GM23248 (cell line): ENCODE measurements around the gene PADI1. TPM values are rescaled to one million over a fixed set of nuclear protein-coding genes. Genes with fewer than 3 reads are reported as not detected.

Source experiments
- DNase-seq: peaks from one replicate; pipeline ENCODE4 v3.0.0-alpha.2; 2015
- H2AFZ ChIP-seq: fragments of 200-600 bp; sonication (generic); 2 replicates; pipeline ENCODE4 v1.6.1; 2016; ENCODE audit warnings: antibody characterized with exemption
- H3F3A ChIP-seq: fragments of 200-600 bp; sonication (generic); 2 replicates; pipeline ENCODE4 v1.6.1; 2016; ENCODE audit warnings: mild to moderate bottlenecking, antibody characterized with exemption, mixed run types; ENCODE audit not compliant: insufficient read depth
- H3K27ac ChIP-seq: fragments of 200-600 bp; sonication (generic); 2 replicates; pipeline ENCODE4 v1.5.1; 2016; ENCODE audit warnings: mild to moderate bottlenecking
- H3K27me3 ChIP-seq: fragments of 200-600 bp; sonication (generic); replicated peaks from 2 replicates; pipeline ENCODE4 v1.6.1; 2016; ENCODE audit warnings: mild to moderate bottlenecking; ENCODE audit not compliant: insufficient read depth
- H3K36me3 ChIP-seq: fragments of 200-600 bp; sonication (generic); 2 replicates; pipeline ENCODE4 v1.6.1; 2016; ENCODE audit warnings: low read depth, mild to moderate bottlenecking
- H3K4me1 ChIP-seq: fragments of 200-600 bp; sonication (generic); 2 replicates; pipeline ENCODE4 v1.6.1; 2016; ENCODE audit warnings: mild to moderate bottlenecking; ENCODE audit not compliant: insufficient read depth
- H3K4me2 ChIP-seq: fragments of 200-600 bp; sonication (generic); one replicate; pipeline ENCODE4 v1.6.1; 2016; ENCODE audit warnings: mild to moderate bottlenecking; ENCODE audit not compliant: unreplicated experiment
- H3K4me3 ChIP-seq: fragments of 200-600 bp; sonication (generic); 2 replicates; pipeline ENCODE4 v1.5.1; 2016; ENCODE audit warnings: mild to moderate bottlenecking
- H3K79me2 ChIP-seq: fragments of 200-600 bp; sonication (generic); 2 replicates; pipeline ENCODE4 v1.6.1; 2016; ENCODE audit warnings: mild to moderate bottlenecking; ENCODE audit not compliant: insufficient read depth
- H3K9ac ChIP-seq: fragments of 200-600 bp; sonication (generic); 2 replicates; pipeline ENCODE4 v1.6.1; 2016; ENCODE audit warnings: mild to moderate bottlenecking
- H3K9me2 ChIP-seq: fragments of 200-600 bp; sonication (generic); 2 replicates; pipeline ENCODE4 v1.6.1; 2016; ENCODE audit warnings: mixed run types, mild to moderate bottlenecking, moderate library complexity; ENCODE audit not compliant: insufficient read depth
- H3K9me3 ChIP-seq: fragments of 200-600 bp; sonication (generic); one replicate; pipeline ENCODE4 v1.6.1; 2017; ENCODE audit warnings: low read depth
- H4K20me1 ChIP-seq: fragments of 200-600 bp; sonication (generic); 2 replicates; pipeline ENCODE4 v1.6.0; 2016; ENCODE audit not compliant: insufficient read depth
- EZH2 ChIP-seq: fragments of 200-600 bp; sonication (generic); IDR thresholded peaks from 2 replicates; pipeline ENCODE4 v1.6.1; 2018; ENCODE audit warnings: antibody characterized with exemption, mild to moderate bottlenecking; ENCODE audit not compliant: insufficient read depth, poor library complexity, severe bottlenecking
- EZH2phosphoT487 ChIP-seq: fragments of 200-600 bp; sonication (generic); IDR thresholded peaks from 2 replicates; pipeline ENCODE4 v1.6.1; 2018; ENCODE audit warnings: antibody characterized with exemption, moderate library complexity, mild to moderate bottlenecking, low read depth; ENCODE audit not compliant: insufficient read depth
- WGBS, 2 experiments: methylation state at CpG; one replicate each; pipeline ENCODE4 v1.1.6; 2015 to 2017; ENCODE audit warnings: low lambda C conversion rate in 2 of 2, low coverage in 1 of 2; ENCODE audit errors: missing lambda C conversion rate in 2 of 2; 5-methylcytosine and 5-hydroxymethylcytosine counted together
- in situ Hi-C: fragments of 300-500 bp; cut with MboI; formaldehyde crosslinking; loops from 2 replicates; pipeline ENCODE4 v1.15.0; 2020
- polyA plus RNA-seq: library from polyadenylated mRNA; unstranded; fragments of >200 nt; fragmentation: Nextera tagmentation; extraction: Ambion mirVana; gene quantifications from 2 replicates; pipeline ENCODE4 v1.2.1, GENCODE V29; 2016
- total RNA-seq: library from RNA; depleted of rRNA; stranded (reverse); fragments of >200 nt; shearing (Covaris generic); gene quantifications from 2 replicates; pipeline ENCODE4 v1.2.3, GENCODE V29; 2014

PADI1 gene
- total and polyA plus RNA-seq, 2 experiments from 2014 or later, result under 0.01 to 0.14 TPM

DNA sequence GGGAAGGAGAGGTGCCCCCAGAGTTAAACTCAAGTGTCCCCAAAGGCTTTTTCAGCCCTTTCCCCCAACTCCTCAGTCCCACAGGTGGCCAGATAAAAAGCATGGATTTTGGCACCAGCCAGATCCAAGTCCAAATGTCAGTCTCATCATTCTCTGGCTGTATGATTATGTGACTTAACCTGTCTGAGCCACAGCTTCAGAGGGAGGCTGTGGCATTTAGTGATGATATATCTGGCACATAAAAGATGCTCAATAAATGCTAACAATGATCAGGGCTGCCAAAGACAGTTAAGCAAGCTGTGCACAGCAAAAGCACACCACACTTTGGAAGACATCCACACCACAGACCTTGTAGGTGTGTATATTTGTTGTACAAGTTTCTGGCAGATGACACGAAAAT lies 38.3 kb downstream of the PADI1 start:
- TF ChIP-seq EZH2phosphoT487 (no peak), EZH2 (no peak)
- Histone ChIP-seq H3K79me2 (no peaks in the 10 kb centered on the region), H3K9me3 (no peaks in the 10 kb centered on the region), H4K20me1 (no peaks in the 10 kb centered on the region), H3K36me3 (no peaks in the 10 kb centered on the region), H3F3A (no peaks in the 10 kb centered on the region), H3K4me1 (no peaks in the 10 kb centered on the region), H3K27ac (no peak overlapping the region), H3K27me3 (no peaks in the 10 kb centered on the region), H3K4me2 (no peak overlapping the region), H3K9me2 (no peaks in the 10 kb centered on the region), H3K4me3 (no peak overlapping the region), H2AFZ (no peak overlapping the region), H3K9ac (no peak overlapping the region)
- 71 to 83% methylated on average over 1 of the region's 1 CpG for WGBS, 2 experiments
- DNase-seq, result no peak
- in situ Hi-C loops, result no loop called here

GRCh38 chr1:17244821-17245740 lies 40.2 kb downstream of the PADI1 start:
- Histone ChIP-seq H3K9me3 (no peaks in the 10 kb centered on the region), H3F3A (no peaks in the 10 kb centered on the region), H3K36me3 (no peaks in the 10 kb centered on the region), H3K27me3 (no peaks in the 10 kb centered on the region), H2AFZ (no peak overlapping the region), H3K4me2 (no peak overlapping the region), H3K79me2 (no peaks in the 10 kb centered on the region), H4K20me1 (no peaks in the 10 kb centered on the region), H3K9ac (no peak overlapping the region), H3K4me3 (no peak overlapping the region), H3K27ac (no peak overlapping the region), H3K4me1 (no peaks in the 10 kb centered on the region), H3K9me2 (no peaks in the 10 kb centered on the region)
- 76% methylated on average over 14 of the region's 14 CpGs for WGBS, 2 experiments
- in situ Hi-C loops, result no loop called here
- no peak for TF ChIP-seq EZH2phosphoT487
- no peak for TF ChIP-seq EZH2
- no peak for DNase-seq

- no peak overlapping the region for H2AFZ ChIP-seq
- H3K9ac ChIP-seq, result no peak overlapping the region
- no peaks in the 10 kb centered on the region for H3K9me3 ChIP-seq
- no peaks in the 10 kb centered on the region for H3K79me2 ChIP-seq
- H3K27me3 ChIP-seq, result no peaks in the 10 kb centered on the region
- H3K9me2 ChIP-seq, result no peaks in the 10 kb centered on the region
- H3K36me3 ChIP-seq, result no peaks in the 10 kb centered on the region
- H3K4me2 ChIP-seq, result no peak overlapping the region
- TF ChIP-seq EZH2phosphoT487 (no peak), EZH2 (no peak)
- no peaks in the 10 kb centered on the region for H3F3A ChIP-seq
- H3K27ac ChIP-seq, result no peak overlapping the region
- 76 to 79% methylated on average over 7 of the region's 7 CpGs for WGBS, 2 experiments
- DNase-seq, result no peak
- H4K20me1 ChIP-seq, result no peaks in the 10 kb centered on the region
- no peak overlapping the region for H3K4me3 ChIP-seq
- in situ Hi-C loops, result no loop called here
- H3K4me1 ChIP-seq, result no peaks in the 10 kb centered on the region
These were observed 40.9 kb downstream of the PADI1 start for GRCh38 chr1:17245816-17246325.

DNA sequence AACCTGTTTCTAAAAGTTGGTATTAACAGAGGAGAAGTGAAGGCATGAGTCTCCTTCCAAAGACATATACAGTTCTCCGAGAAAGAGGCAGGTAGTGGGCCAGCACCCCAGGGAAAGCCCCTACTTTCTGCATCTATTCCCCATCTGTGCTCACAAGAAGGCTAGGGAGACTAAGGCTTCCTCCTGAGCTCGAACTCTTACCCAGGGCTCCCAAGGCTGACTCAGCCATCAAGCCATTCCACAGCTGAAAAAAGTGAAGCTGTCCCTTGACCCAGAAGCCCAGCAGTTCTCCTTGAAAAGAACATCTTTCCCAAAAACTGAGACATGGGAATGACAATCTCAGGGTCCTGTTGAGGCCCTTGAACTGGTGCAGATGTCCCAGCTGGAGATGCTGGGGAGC lies 42.0 kb downstream of the PADI1 start:
- H2AFZ ChIP-seq, result no peak overlapping the region
- in situ Hi-C loops, result no loop called here

More for the DNA sequence above, 42.0 kb downstream of the PADI1 start:
- Histone ChIP-seq H3K4me2 (no peak overlapping the region), H3K36me3 (no peaks in the 10 kb centered on the region), H3K9ac (no peak overlapping the region), H3K27me3 (no peaks in the 10 kb centered on the region), H3K4me3 (no peak overlapping the region), H3K4me1 (no peaks in the 10 kb centered on the region), H3K9me3 (no peaks in the 10 kb centered on the region), H3K27ac (no peak overlapping the region), H4K20me1 (no peaks in the 10 kb centered on the region), H3F3A (no peaks in the 10 kb centered on the region), H3K79me2 (no peaks in the 10 kb centered on the region), H3K9me2 (no peaks in the 10 kb centered on the region)
- 89 to 92% methylated on average over 2 of the region's 2 CpGs for WGBS, 2 experiments
- TF ChIP-seq EZH2 (no peak), EZH2phosphoT487 (no peak)
- peak; percentile 23 for DNase-seq
